ENCODE data around the gene C19orf25.

GRCh38 chr19:1441677-1442438 is 37.2 kb downstream of the C19orf25 start:
- TF ChIP-seq BCL3 (IDR thresholded peaks at IDR 0.05; ENCODE audit: borderline replicate concordance, insufficient read depth, low read depth, low read length, poor library complexity, severe bottlenecking) (no peak), CTCF (IDR thresholded peaks at IDR 0.05 in 2 of 3, conservative IDR thresholded peaks at IDR 0.05 in 1 of 3; ENCODE audit: control insufficient read depth in 2 of 3, extremely low read depth in 1 of 3, insufficient read depth in 1 of 3, low read depth in 3 of 3, low read length in 3 of 3) (no peak), MYC (IDR thresholded peaks at IDR 0.05; ENCODE audit: insufficient read depth, insufficient read length, insufficient replicate concordance, low read length, severe bottlenecking) (no peak), POLR2A (IDR thresholded peaks at IDR 0.05; ENCODE audit: low read depth, low read length) (peak; percentile 46; the same call in 1 of the 2 replicates), HSF1 (IDR thresholded peaks at IDR 0.05; ENCODE audit: low read depth, low read length) (no peak), EED (IDR thresholded peaks at IDR 0.05; ENCODE audit: low read depth) (no peak)
- TF ChIP-seq, protein P1, sequence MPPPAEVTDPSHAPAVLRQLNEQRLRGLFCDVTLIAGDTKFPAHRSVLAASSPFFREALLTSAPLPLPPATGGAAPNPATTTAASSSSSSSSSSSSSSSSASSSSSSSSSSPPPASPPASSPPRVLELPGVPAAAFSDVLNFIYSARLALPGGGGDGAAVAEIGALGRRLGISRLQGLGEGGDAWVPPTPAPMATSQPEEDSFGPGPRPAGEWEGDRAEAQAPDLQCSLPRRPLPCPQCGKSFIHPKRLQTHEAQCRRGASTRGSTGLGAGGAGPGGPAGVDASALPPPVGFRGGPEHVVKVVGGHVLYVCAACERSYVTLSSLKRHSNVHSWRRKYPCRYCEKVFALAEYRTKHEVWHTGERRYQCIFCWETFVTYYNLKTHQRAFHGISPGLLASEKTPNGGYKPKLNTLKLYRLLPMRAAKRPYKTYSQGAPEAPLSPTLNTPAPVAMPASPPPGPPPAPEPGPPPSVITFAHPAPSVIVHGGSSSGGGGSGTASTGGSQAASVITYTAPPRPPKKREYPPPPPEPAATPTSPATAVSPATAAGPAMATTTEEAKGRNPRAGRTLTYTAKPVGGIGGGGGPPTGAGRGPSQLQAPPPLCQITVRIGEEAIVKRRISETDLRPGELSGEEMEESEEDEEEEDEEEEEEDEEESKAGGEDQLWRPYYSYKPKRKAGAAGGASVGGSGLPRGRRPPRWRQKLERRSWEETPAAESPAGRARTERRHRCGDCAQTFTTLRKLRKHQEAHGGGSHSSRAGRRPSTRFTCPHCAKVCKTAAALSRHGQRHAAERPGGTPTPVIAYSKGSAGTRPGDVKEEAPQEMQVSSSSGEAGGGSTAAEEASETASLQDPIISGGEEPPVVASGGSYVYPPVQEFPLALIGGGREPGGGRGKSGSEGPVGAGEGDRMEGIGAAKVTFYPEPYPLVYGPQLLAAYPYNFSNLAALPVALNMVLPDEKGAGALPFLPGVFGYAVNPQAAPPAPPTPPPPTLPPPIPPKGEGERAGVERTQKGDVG (CRISPR knock-in tag; IDR thresholded peaks at IDR 0.05): no peak

Measured in GM12878 (cell line).